ENCODE measurements around the gene BAG5.

- TF ChIP-seq CREB1 (IDR thresholded peaks at IDR 0.05) (no peak), EP300 (IDR thresholded peaks at IDR 0.05; ENCODE audit: borderline replicate concordance in 1 of 2, low read depth in 2 of 2, low read length in 2 of 2) (no peak), TEAD4 (IDR thresholded peaks at IDR 0.05; ENCODE audit: low read depth, low read length) (no peak), CTCF (IDR thresholded peaks at IDR 0.05; ENCODE audit: control extremely low read depth in 1 of 3, insufficient read depth in 1 of 3, low read depth in 1 of 3, low read length in 3 of 3) (no peak), CEBPB (IDR thresholded peaks at IDR 0.05; ENCODE audit: low read depth, low read length) (no peak), POLR2A (IDR thresholded peaks at IDR 0.05; ENCODE audit: control extremely low read depth in 1 of 2, low read depth in 2 of 2, low read length in 2 of 2) (no peak), HDAC6 (IDR thresholded peaks at IDR 0.05; ENCODE audit: low read depth, low read length) (no peak), RXRA (IDR thresholded peaks at IDR 0.05; ENCODE audit: insufficient read depth, low read depth, low read length) (no peak), SUZ12 (IDR thresholded peaks at IDR 0.05; ENCODE audit: low read length) (no peak), EZH2 (IDR thresholded peaks at IDR 0.05; ENCODE audit: low read depth, low read length, severe bottlenecking) (no peak), ZNF274 (IDR thresholded peaks at IDR 0.05; ENCODE audit: borderline replicate concordance, extremely low read depth, low read length) (no peak), SP2 (IDR thresholded peaks at IDR 0.05; ENCODE audit: low read length) (no peak), RFX5 (IDR thresholded peaks at IDR 0.05; ENCODE audit: borderline replicate concordance, low read depth, low read length) (no peak)
Measured at GRCh38 chr14:103569408-103569807, 7.0 kb upstream of the BAG5 start.

Data from H1 (cell line).